Measurements from ENCODE around the gene ITGAD.

The ITGAD gene

GRCh38 chr16:31364421-31364820, 28.7 kb upstream of the ITGAD start:
- Histone ChIP-seq H3K9me2 (replicated peaks; ENCODE audit: insufficient read depth, low read length) (no peaks in the 10 kb centered on the region), H3K27me3 (replicated peaks; ENCODE audit: insufficient read depth, low read length) (peaks cover 26% of the 10 kb centered on the region), H3K4me3 (ENCODE audit: low read length) (no peak overlapping the region), H4K20me1 (ENCODE audit: insufficient read depth, low read length) (no peaks in the 10 kb centered on the region), H3K27ac (ENCODE audit: low read length) (no peak overlapping the region), H3K9ac (ENCODE audit: low read length) (no peak overlapping the region), H3K36me3 (replicated peaks; ENCODE audit: insufficient read depth, low read length) (no peaks in the 10 kb centered on the region), H3F3A (ENCODE audit: insufficient read depth, low read length) (no peaks in the 10 kb centered on the region), H3K9me3 (replicated peaks; ENCODE audit: insufficient read depth, low read length) (no peaks in the 10 kb centered on the region), H3K79me2 (ENCODE audit: low read length) (no peaks in the 10 kb centered on the region), H2AFZ (ENCODE audit: low read length) (no peak overlapping the region), H3K4me1 (ENCODE audit: low read length) (no peaks in the 10 kb centered on the region), H3K4me2 (ENCODE audit: low read depth, low read length) (no peak overlapping the region)
- DNase-seq = no peak
- TF ChIP-seq EZH2 (optimal IDR thresholded peaks at IDR 0.05; ENCODE audit: low read depth, low read length) = no peak

GRCh38 chr16:31365131-31365865, 27.8 kb upstream of the ITGAD start:
- no peaks in the 10 kb centered on the region for H3K4me1 ChIP-seq (ENCODE audit: low read length)
- no peak for DNase-seq
- H3K9me3 ChIP-seq (replicated peaks; ENCODE audit: insufficient read depth, low read length) = no peaks in the 10 kb centered on the region
- no peak overlapping the region for H3K4me3 ChIP-seq (ENCODE audit: low read length)
- no peaks in the 10 kb centered on the region for H4K20me1 ChIP-seq (ENCODE audit: insufficient read depth, low read length)
- H3F3A ChIP-seq (ENCODE audit: insufficient read depth, low read length) = no peaks in the 10 kb centered on the region
- no peak for TF ChIP-seq EZH2phosphoT487 (IDR thresholded peaks at IDR 0.05; ENCODE audit: low read length)
- no peak overlapping the region for H2AFZ ChIP-seq (ENCODE audit: low read length)
- peaks cover 30% of the 10 kb centered on the region for H3K27me3 ChIP-seq (replicated peaks; ENCODE audit: insufficient read depth, low read length)
- no peaks in the 10 kb centered on the region for H3K9me2 ChIP-seq (replicated peaks; ENCODE audit: insufficient read depth, low read length)
- H3K27ac ChIP-seq (ENCODE audit: low read length) = no peak overlapping the region
- H3K9ac ChIP-seq (ENCODE audit: low read length) = no peak overlapping the region
- no peak overlapping the region for H3K4me2 ChIP-seq (ENCODE audit: low read depth, low read length)
- no peaks in the 10 kb centered on the region for H3K79me2 ChIP-seq (ENCODE audit: low read length)
- H3K36me3 ChIP-seq (replicated peaks; ENCODE audit: insufficient read depth, low read length) = no peaks in the 10 kb centered on the region

DNA sequence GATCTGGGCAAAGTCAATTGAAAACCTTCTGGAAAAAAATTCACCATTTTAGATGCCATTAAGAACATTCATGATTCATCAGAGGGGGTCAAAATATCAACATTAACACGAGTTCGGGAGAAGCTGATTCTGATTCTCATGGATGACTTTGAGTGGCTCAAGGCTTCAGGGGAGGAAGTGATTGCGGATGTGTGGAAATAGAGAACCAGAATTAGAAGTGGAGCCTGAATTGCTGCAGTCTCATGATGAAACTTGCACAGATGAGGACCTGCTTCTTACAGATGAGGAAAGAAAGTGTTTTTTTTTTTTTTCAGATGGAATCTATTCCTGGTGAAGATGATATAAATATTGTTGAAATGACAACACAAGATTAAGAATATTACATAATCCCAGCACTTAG, 25.3 kb upstream of the ITGAD start:
- no peak for DNase-seq
- H3K36me3 ChIP-seq (replicated peaks; ENCODE audit: insufficient read depth, low read length) = no peaks in the 10 kb centered on the region
- no peaks in the 10 kb centered on the region for H3F3A ChIP-seq (ENCODE audit: insufficient read depth, low read length)

DNA sequence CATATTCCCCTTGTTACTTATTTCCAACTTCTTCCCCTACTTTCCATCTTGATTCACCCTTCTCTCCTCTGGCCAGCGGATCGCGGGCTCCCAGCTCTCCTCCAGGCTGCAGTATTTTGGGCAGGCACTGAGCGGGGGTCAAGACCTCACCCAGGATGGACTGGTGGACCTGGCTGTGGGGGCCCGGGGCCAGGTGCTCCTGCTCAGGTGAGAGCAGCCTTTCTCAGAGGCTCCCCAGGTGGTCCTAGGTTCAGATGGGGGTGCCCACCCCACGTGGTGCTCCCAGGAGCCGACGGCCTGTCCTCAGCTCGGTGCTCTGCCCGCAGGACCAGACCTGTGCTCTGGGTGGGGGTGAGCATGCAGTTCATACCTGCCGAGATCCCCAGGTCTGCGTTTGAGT, 22.1 kb upstream of the ITGAD start:
- no peak overlapping the region for H3K4me2 ChIP-seq (ENCODE audit: low read depth, low read length)
- H3K9me2 ChIP-seq (replicated peaks; ENCODE audit: insufficient read depth, low read length) = no peaks in the 10 kb centered on the region
- H3K79me2 ChIP-seq (ENCODE audit: low read length) = no peaks in the 10 kb centered on the region
- TF ChIP-seq EZH2 (optimal IDR thresholded peaks at IDR 0.05; ENCODE audit: low read depth, low read length) (no peak), EZH2phosphoT487 (IDR thresholded peaks at IDR 0.05; ENCODE audit: low read length) (no peak)
- TF ChIP-seq, protein P1, sequence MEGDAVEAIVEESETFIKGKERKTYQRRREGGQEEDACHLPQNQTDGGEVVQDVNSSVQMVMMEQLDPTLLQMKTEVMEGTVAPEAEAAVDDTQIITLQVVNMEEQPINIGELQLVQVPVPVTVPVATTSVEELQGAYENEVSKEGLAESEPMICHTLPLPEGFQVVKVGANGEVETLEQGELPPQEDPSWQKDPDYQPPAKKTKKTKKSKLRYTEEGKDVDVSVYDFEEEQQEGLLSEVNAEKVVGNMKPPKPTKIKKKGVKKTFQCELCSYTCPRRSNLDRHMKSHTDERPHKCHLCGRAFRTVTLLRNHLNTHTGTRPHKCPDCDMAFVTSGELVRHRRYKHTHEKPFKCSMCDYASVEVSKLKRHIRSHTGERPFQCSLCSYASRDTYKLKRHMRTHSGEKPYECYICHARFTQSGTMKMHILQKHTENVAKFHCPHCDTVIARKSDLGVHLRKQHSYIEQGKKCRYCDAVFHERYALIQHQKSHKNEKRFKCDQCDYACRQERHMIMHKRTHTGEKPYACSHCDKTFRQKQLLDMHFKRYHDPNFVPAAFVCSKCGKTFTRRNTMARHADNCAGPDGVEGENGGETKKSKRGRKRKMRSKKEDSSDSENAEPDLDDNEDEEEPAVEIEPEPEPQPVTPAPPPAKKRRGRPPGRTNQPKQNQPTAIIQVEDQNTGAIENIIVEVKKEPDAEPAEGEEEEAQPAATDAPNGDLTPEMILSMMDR (IDR thresholded peaks at IDR 0.05; ENCODE audit: low read length) = no peak
- H3K9ac ChIP-seq (ENCODE audit: low read length) = no peak overlapping the region
- H3K36me3 ChIP-seq (replicated peaks; ENCODE audit: insufficient read depth, low read length) = no peaks in the 10 kb centered on the region
- H3K27me3 ChIP-seq (replicated peaks; ENCODE audit: insufficient read depth, low read length) = peaks cover 67% of the 10 kb centered on the region
- H2AFZ ChIP-seq (ENCODE audit: low read length) = no peak overlapping the region
- H4K20me1 ChIP-seq (ENCODE audit: insufficient read depth, low read length) = no peaks in the 10 kb centered on the region
- no peaks in the 10 kb centered on the region for H3K9me3 ChIP-seq (replicated peaks; ENCODE audit: insufficient read depth, low read length)
- H3F3A ChIP-seq (ENCODE audit: insufficient read depth, low read length) = no peaks in the 10 kb centered on the region
- H3K27ac ChIP-seq (ENCODE audit: low read length) = no peak overlapping the region
- no peak for DNase-seq
- no peak overlapping the region for H3K4me3 ChIP-seq (ENCODE audit: low read length)
- H3K4me1 ChIP-seq (ENCODE audit: low read length) = no peaks in the 10 kb centered on the region

More for the DNA sequence above, 25.3 kb upstream of the ITGAD start:
- Histone ChIP-seq H3K9me2 (replicated peaks; ENCODE audit: insufficient read depth, low read length) (no peaks in the 10 kb centered on the region), H2AFZ (ENCODE audit: low read length) (no peak overlapping the region), H3K4me3 (ENCODE audit: low read length) (no peak overlapping the region), H3K9me3 (replicated peaks; ENCODE audit: insufficient read depth, low read length) (no peaks in the 10 kb centered on the region), H3K27ac (ENCODE audit: low read length) (no peak overlapping the region), H3K4me1 (ENCODE audit: low read length) (no peaks in the 10 kb centered on the region), H3K27me3 (replicated peaks; ENCODE audit: insufficient read depth, low read length) (peaks cover 41% of the 10 kb centered on the region), H3K9ac (ENCODE audit: low read length) (no peak overlapping the region), H4K20me1 (ENCODE audit: insufficient read depth, low read length) (no peaks in the 10 kb centered on the region), H3K79me2 (ENCODE audit: low read length) (no peaks in the 10 kb centered on the region), H3K4me2 (ENCODE audit: low read depth, low read length) (no peak overlapping the region)
- TF ChIP-seq EZH2phosphoT487 (IDR thresholded peaks at IDR 0.05; ENCODE audit: low read length) (no peak), EZH2 (optimal IDR thresholded peaks at IDR 0.05; ENCODE audit: low read depth, low read length) (no peak)
- TF ChIP-seq, protein P1 (IDR thresholded peaks at IDR 0.05; ENCODE audit: low read length) = no peak
